GM13977 (cell line): Measurements from ENCODE around the gene EIF5.

Experiments
- DNase-seq: peaks from one replicate; pipeline ENCODE4 v3.0.0; 2012; ENCODE audit warnings: low spot score
- in situ Hi-C: fragments of 300-500 bp; cut with MboI; formaldehyde crosslinking; loops from one replicate; pipeline ENCODE4 v1.12.0; 2022; ENCODE audit warnings: low sequenced_read_pairs, low pct_unique_long_range_greater_than_20kb, mixed read lengths, inconsistent platforms; ENCODE audit not compliant: unreplicated experiment
- TF ChIP-seq, protein P1 (sequence below): IDR thresholded peaks from 2 replicates; pipeline ENCODE4 v1.5.1; 2012; ENCODE audit warnings: mild to moderate bottlenecking, control low read depth; ENCODE audit not compliant: insufficient read depth; ENCODE audit errors: extremely low read depth, missing control alignments

Gene EIF5

DNA sequence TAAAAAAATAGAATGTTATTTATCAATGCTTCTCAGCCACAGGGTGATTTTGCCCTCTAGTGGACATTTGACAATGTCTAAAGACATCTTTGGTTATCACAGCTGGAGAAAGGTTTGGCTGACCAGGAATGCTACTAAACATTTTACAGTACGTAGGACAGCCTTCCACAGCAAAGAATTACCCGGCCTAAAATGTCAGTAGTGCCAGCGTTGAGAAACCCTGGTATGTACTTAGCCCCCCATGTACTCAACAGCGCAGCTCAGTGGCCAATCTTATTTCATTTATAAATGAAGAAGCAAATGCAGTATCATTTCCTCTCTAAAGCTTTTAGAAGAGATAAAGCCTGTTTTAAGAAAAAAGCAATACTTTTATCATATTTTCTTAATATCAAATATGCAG lies 57.0 kb downstream of the EIF5 start:
- DNase-seq = peak; percentile 55
- in situ Hi-C loops = no loop called here
- TF ChIP-seq, protein P1, sequence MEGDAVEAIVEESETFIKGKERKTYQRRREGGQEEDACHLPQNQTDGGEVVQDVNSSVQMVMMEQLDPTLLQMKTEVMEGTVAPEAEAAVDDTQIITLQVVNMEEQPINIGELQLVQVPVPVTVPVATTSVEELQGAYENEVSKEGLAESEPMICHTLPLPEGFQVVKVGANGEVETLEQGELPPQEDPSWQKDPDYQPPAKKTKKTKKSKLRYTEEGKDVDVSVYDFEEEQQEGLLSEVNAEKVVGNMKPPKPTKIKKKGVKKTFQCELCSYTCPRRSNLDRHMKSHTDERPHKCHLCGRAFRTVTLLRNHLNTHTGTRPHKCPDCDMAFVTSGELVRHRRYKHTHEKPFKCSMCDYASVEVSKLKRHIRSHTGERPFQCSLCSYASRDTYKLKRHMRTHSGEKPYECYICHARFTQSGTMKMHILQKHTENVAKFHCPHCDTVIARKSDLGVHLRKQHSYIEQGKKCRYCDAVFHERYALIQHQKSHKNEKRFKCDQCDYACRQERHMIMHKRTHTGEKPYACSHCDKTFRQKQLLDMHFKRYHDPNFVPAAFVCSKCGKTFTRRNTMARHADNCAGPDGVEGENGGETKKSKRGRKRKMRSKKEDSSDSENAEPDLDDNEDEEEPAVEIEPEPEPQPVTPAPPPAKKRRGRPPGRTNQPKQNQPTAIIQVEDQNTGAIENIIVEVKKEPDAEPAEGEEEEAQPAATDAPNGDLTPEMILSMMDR = peak; percentile 44

DNA sequence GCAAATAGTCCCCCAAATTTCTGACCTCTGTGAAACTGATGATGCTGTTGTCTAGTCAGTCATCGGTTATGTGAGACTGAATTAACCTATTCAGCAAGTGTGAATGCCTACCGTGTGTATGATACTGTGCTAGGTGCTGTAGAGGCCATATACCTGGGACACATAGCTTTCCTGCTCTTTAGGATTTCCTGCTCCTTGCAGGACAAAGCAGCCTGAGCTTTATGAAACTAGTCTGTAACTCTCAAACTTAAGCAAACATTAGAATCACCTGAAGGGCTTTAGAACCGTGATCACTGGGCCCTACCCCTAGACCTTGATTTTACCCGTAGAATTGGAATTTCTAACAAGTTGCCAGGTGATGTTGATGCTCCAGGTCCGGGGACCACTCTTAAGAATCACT lies 58.1 kb downstream of the EIF5 start:
- TF ChIP-seq, protein P1 = no peak
- in situ Hi-C loops = no loop called here
- no peak for DNase-seq

DNA sequence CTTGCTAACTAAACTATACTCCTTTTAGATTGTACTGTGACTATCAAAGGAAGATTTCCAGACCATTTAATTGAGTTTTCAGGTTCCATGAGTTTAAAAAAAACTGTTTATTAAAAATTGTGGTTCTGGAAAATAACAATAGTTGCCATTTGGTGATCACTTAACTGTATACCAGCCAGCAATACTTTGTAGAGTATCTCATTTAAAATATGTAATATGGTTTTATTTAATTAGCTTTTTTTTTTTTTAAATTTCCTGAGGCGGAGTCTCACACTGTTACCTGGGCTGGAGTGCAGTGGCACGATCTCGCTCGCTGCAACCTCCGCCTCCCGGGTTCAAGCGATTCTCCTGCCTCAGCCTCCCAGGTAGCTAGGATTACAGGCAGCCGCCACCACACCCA lies 58.5 kb downstream of the EIF5 start:
- in situ Hi-C loops = no loop called here
- TF ChIP-seq, protein P1 = no peak
- DNase-seq = no peak

DNA sequence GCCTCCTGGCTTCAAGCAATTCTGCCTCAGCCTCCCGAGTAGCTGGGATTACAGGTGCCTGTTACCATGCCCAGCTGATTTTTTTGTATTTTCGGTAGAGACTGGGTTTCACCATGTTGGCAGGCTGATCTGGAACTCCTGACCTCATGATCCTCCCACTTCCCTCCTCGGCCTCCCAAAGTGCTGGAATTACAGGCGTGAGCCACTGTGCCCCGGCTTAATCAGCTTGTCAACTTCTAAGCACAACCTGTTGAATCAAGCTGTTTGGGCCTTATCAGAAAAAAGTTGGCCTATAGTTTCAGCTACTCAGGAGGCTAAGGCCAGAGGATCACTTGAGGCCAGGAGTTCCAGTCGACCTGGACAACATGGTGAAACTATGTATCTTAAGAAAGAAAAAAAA lies 59.0 kb downstream of the EIF5 start:
- in situ Hi-C loops = no loop called here
- no peak for DNase-seq
- TF ChIP-seq, protein P1 = no peak

DNA sequence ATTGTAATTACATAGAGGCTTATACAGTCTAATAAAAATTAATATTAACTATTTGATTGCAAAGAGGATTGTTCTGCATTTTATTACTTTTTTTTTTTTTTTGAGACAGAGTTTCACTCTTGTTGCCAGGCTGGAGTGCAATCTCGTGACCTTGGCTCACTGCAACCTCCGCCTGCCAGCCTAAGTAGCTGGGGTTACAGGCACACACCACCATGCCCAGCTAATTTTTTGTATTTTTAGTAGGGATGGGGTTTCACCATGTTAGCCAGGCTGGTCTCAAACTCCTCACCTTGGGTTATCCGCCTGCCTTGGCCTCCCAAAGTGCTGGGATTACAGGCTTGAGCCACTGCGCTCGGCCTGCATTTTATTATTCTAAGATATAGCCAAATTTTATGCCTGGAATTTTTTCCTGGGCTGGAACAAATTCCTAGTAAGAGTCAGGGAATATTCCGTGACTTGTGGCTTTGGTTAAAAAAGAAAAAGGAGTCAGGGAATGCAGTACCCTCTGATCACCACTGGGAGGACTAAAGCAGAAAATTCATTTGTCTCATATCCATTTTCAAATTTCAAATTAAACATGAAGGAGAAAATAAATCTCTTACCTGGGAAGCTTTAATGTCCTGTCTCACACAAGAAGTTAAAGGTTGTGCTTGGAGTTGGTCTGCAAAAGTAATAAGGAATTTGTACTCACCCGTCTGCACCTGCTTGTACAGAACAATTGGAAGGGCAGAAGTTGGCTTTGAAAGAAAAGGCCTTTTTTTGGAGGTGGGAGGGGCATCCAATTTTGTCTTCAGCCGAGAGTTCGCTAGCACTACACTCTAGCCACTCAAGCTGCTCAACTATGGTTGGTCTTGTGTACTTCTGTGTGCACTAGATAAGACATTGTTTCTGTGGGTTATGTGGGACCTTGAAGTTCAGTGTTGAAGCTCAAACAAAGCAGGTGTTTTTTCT lies 59.9 kb downstream of the EIF5 start:
- TF ChIP-seq, protein P1 = peak; percentile 55
- in situ Hi-C loops = no loop called here
- no peak for DNase-seq
